Activated CD8-positive, alpha-beta memory T cell treated with anti-CD3 and anti-CD28 coated beads for 24 hours (primary cell): ENCODE data around the gene LKAAEAR1.
A peak's percentile ranks its signal among the peaks of the same experiment; 100 is the strongest.

Experiments used
- DNase-seq: peaks from one replicate; pipeline ENCODE4 v3.0.0-alpha.2; 2020

Gene LKAAEAR1

DNA sequence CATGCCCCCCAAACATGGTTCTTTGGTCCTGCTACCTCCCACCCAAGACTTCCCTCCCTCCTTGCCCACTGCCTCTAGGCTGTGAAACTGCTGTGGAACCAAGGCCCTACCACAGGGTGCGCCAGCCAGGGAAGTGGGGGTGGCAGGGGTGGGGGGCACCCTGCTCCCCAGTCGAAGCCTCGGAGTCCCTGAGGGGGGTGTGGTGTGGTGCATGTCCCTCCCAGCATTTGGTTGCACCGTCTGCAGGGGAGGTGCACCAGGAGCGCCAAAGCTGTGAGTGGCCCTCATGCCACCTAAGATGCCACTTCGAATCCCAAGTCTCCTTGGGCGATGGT, 6.7 kb downstream of the LKAAEAR1 start:
- no peak for DNase-seq

DNA sequence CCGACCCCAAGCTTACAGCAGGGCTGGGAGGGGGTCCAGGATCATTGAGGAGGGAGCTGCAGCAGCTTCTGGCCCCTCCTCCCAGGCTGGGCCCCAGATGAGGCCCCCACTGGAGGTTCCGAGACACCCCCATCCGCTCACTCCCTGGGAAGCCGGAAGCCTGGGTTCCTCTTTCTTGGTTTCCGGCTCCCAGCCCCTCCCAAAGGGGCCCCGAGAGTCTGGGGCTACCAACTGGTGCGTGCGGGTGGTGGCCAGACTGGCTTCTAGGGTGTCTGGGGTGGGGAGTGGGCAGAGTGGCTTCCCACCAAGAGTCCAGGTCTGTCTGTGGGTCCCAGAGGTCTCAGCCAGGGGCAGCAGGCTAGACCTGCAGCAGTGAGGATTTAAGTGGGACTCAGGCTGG, 7.1 kb downstream of the LKAAEAR1 start:
- DNase-seq, result peak; percentile 76

DNA sequence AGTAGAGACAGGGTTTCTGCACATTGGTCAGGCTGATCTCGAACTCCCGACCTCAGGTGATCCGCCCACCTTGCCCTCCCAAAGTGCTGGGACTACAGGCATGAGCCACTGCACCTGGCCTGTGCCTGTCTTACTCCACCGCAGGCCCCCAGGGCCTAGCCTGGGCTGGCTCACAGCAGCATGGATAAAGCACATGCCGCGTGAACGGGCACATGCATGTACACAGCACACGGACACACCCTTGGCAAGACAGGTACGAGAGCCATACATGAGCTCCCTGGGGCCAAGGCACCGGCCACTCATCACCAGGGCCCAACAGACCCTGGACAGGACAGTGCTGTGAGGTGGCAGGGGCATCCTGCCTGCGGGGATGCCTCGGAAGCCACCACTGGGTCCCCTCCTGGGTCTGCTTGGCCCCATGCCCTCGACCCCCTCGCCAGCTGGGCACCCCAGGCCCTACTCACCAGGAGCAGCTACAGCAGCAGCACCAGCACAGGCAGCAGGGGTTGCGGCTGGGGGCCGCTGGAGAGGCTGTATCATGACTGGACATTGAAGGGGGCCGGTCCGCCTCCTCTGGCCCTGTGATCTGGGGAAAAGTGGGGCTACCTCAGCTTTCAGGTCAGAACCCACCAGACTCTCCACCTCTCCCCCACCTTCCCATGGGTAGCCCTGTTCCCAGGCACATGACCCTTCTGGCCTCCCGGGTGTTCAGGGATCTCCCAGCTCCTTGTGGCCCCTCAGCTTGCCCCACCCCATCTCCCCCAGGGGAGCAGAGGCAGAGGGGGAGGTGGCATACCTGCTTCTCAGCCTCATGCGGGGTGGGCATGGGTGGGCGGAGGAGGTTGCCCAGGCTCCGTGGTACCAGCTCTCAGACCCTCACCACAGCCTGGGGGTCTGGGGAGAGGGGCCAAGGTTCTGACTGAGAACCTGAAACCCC, 7.9 kb downstream of the LKAAEAR1 start:
- no peak for DNase-seq

DNA sequence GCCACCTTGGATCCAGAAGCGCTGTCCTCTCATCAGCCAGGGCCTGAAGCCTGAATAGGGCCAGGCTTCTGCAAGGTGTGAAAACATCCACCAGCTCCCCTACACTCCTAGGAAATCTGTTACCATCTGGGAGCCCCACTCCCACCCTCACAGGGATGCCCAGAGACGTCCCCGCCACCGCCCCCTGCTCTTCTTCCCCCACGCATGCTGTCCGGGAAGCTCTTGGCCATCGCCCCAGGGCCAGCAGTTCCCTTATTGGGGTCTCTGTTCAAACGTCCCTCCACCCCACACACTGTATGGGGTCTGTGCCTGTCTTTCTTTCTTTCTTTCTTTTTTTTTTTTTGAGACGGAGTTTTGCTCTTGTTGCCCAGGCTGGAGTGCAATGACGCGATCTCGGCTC, 8.6 kb downstream of the LKAAEAR1 start:
- DNase-seq, result no peak

DNA sequence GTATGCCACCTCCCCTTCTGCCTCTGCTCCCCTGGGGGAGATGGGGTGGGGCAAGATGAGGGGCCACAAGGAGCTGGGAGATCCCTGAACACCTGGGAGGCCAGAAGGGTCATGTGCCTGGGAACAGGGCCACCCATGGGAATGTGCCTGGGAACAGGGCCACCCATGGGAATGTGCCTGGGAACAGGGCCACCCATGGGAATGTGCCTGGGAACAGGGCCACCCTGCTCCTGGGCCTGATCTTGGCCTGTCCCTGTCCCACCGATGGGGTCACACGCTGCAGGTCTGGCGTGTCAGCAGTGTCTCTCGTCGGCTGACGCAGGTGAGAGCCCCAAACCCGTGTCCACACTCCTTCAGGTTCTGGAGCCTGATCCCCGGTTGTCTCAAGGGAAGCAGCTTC, 9.2 kb downstream of the LKAAEAR1 start:
- DNase-seq, result no peak

DNA sequence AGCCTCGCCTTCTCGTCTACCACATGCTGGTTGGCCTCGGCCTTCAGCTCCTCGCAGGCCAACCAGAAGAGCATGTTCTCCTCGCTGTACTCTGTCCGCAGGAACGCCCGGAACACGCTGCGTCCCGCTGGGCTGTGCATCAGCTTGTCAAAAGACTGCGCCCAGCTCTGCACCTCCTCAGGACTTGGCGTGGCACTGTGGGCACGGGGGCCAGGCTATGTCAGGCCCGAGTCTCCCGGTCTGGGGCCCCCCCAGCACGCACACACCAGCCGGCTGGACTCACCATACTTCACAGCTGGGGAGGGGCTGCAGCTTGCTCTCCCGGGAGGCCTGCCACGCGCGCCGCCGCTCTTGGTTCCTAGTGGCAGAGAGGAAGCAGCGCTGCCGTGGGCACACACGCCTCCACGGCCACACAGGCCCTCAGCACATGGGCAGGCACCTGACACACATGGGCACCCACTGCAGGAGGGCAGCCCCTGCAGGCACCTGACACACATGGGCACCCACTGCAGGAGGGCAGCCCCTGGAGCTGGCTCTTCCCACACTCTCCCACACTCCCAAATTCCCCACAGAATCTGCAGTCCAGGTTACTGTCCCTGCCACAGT, 9.9 kb downstream of the LKAAEAR1 start:
- DNase-seq, result no peak

DNA sequence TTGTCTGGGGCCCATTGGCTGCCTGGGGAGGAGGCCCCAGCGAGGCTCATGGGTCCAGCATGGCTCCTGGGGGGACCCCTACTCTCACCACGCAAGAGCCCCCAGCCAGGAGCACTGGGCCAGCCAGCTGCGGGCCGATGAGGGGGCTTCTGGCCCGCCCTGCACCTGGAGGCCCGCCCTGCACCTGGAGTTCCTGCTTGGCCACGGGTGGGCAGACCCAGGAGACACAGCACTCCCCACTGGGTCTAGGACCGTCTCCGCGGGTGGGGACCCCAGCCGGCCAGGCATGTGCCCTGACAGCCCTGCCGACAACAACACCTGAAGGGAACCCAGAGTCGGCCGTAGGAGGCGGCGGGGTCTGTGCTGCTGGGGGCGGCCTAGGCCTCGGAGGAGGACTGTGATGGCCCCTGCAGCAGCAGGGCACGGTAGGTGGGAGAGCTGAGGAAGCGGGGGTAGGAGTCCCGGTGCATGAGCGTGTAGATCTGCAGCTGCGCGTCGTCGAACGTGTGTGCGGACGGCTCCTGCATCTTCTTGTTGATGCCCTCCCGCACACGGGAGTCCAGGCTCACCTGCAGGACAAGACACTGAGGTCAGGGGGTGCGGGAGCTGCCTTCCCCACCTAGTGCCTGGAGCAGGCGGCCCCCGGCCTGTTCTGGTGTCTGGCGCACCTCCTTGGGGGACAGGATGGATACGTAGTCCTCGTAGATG, 10.6 kb downstream of the LKAAEAR1 start:
- no peak for DNase-seq

DNA sequence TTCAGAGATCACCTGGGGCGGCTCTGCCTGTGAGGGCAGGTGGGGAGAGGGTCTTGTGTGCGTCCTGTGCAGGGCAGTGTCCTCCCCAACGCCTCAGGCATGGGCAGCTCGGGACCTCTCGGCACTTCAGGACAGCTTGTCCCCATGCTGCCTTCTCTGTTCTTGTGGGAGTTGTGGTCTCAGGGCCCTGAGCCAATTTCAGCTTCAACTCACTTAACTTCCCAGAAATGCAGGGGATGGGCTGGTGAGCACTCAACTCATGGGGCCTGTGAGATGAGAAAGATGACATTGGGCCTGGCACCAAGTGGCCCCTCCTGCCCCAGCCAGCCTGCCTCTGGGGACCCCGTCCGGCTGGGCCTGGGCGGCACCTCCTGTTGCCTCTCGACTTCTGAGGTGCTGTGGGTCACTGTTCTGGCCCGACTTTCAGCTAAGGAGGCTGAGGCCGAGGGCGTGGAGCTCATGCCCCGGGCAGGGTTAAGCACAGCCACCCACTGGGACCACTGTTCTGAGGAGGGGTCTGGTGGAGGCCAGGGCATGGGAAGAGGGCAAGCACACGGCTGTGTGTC, 11.6 kb downstream of the LKAAEAR1 start:
- no peak for DNase-seq

DNA sequence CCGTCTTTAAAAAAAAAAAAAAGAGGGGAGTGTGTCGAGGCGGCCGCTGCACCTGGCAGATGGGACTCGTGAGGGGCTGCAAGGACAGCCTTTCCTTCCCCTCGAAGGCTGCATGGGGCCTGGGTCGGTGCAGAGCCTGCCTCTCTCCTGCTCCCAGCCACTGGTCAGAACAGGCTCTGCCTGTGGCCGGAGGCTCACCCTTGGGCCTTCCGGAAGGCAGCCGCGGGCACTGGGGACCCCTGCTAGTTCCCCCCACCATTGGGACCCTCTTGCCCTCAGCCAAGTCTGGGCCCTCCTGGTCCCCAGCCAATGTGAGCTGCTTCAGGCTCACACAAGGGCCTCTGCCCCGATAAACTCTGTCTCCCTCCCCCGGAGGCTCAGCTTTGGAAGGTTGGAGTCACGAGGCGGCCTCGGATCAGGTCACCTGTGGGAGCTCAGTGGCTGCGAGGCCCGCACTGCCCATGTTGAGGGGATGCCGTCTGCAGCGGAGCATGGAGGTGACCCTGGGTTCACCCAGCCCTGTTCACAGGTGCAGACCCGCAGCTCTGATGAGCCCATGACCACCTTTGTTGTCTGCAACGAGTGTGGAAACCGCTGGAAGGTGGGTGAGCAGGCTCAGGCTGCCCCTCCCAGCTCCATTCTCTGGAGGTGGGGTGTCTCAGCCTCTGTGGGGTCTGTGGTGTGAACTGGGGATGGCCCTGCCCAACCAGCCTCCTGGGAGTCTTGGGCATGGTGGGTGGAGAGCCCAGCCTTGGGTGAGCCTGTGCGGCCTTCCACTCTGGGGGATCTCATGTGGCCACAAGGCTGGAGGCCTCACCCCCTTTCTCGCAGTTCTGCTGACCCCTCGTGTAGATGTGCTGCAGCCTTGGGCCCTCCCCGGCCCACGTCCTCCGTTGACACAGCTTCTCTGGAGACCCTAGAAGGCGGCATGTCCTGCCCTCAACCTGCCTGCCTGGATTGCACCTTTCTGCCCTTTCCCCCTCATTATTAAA, 12.6 kb downstream of the LKAAEAR1 start:
- DNase-seq, result no peak

DNA sequence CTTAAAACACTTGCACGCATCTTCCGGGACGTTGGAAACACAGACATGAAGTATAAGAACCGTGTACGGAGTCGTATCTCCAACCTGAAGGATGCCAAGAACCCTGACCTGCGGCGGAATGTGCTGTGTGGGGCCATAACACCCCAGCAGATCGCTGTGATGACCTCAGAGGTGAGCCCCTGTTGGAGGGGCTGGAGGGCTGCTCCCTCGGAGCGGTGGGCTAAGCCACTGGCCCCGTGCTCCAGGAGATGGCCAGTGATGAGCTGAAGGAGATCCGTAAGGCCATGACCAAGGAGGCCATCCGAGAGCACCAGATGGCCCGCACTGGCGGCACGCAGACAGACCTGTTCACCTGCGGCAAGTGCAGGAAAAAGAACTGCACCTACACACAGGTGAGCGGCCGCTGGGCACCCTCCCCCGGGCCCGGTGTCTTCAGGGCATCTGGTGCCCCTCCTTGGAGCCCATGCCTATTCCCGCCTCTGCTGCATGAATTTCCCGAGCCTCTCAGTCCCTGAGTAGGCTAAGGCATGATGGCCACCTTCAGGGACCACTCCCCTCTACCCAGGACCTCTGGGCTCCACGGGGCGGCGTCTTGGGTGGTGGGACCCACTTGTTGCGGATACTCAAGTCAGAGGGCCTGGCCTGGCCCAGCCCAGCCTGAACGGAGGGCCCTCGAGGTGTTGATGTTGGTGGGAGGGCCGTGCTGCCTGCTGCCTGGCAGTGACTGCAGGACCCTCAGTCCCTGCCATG, 13.8 kb downstream of the LKAAEAR1 start:
- no peak for DNase-seq

DNA sequence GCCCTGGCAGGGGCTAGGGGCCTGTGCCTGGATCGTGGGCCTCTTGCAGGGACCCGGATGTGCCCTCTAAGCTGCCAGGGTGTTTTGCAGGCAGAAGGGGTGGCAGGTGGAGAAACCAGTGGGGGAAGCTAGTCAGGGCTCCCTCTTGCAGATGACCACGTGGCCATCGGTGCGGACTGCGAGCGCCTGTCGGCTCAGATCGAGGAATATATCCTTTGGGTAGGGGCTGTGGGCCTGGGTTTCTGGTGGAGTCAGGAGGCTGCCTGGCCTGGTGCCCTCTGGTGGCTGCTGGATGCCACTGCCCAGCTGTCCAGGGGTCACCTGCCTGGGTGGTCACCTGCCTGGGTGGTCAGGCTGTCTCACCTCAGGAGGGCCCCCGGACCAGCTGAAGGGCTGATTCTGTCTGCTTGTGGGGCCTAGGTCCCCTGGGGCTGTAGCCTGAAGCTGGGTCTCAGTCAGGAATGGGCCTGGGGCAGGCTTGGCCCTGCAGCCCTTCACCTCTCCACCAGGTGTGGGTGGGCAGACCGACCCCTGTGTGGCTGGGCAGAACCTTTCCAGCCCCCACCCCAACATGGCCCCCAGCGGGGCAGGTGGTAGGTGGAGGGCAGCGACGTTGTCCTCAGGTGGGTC, 14.5 kb downstream of the LKAAEAR1 start:
- no peak for DNase-seq

DNA sequence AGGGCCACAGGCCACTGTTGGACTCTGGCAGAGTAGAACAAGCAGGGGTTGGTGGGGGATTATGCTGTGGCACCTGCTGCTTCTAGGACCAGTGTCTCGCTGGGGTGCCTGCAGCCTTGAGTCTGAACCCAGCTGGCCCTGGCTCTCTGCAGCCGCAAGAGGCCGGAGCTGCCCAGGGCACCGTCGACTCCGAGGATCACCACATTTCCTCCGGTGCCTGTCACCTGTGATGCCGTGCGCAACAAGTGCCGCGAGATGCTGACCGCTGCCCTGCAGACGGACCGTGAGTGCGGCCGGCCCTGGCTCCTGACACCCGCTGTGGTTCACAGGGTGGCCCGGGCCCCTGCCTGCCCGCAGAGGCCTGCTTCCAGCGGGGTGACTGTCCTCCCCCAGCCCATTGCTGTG, 15.0 kb downstream of the LKAAEAR1 start:
- DNase-seq, result no peak

DNA sequence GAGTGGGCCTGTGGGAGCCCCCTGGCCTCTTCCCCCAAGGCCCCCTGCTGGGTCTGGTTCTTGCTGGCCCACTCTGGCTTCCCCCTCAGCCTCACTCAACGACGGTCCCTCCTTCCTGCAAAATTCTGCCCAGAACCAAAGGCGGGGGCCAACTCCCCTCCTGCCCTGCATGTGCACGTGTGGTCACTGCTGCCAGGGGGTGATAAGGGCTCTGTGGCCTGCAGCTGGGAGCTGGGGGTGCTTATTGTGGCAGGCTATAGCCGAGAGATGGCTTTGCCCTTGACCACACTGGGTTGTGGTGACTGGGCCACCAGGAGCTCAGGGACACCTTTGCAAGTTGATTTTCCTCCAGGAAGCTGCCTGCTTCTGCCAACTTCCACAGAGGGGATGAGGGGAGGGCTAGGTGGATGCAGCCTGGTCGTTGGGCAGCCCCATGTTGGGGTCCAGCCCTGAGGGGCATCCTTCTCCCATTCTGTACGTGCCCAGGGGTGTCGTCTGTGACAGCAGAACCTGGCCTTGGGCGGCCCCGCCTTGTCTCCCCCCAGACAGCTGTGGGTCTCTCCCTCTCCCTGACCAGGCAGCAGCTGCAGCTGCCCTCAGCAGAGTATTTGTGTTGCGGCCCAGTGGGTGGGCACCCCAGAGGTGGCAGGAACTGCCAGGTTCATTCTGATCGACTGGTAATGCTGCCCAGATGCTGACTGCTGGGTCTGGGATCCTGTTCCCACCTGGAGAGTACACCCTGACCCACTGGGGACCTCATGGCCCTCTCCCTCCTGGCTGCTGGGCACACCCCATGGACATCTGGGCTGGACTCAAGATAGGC, 15.6 kb downstream of the LKAAEAR1 start:
- DNase-seq, result no peak

DNA sequence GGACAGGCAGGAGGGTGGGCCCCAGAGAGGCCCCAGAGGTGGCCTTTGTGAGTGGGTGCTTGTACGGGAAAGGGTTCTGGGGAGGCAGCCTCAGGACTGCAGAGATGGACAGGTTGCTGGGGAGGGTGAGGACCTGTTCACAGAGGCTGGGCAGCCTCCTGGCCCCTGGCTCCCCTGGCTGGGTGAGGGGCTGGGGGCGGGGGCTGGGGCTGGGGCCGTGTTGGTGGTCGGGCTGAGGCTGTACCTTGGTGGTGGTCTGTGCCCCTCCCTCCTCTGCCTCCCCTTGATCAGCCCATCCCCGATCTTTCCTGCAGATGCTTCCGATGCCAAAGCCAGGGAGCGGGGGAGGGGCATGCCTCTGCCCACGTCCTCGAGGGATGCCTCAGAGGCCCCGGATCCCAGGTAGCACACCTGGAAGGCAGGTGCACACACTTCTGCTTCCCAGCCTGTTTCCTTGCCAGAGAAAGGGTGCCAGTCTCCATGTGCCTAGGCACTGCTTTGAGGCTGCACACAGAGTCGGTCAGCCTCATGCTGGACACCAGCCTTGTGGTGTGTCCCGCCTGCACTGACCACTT, 16.4 kb downstream of the LKAAEAR1 start:
- no peak for DNase-seq

DNA sequence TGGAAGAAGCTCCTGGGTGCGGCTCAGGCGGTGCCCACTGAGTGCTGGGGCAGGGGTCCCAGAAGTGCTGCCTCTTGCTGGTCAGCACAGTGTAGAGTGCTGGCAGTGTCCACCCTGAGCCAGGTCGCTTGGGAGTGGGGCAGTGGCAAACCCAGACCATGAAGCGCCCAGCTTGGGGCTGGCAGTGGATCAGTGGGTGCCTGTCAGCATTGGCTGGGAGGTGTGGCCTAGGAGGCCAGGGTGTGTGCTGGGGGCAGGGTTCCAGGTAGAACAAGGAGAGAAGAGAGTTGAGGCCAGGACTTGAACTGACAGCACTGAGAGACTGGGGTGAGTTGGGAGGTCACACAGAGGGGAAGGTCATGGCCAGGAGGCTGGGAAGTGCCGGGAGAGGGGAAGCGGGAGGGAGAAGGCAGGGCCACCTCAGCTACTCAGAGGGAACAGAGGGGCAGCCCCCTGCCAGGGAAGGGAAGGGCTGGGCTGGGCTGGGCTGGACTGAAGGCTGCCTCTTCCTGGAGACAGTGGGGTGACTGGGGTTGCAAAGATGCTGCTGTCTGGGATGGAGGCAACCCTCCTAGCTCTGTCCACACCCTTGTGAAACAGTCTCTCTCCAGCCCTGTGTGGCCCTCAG, 17.1 kb downstream of the LKAAEAR1 start:
- DNase-seq, result no peak

DNA sequence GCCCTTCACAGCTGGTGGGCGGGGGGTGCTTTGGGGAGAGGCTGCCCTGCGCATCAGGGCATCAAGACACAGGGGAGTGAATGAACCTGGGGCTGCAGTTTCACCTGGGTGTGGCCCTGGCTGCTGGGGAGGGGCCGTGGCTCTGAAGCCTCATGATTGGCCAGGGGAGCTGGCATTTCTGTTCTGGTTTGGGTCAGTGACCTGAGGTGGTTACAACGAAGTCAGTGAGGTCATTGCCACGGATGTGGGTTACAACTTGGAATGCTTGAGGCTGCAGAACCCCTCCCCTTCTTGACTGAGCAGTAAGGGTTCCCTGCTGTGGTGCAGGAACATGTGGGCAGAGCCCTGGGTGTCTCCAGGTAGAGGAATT, 18.2 kb downstream of the LKAAEAR1 start:
- DNase-seq, result no peak

DNA sequence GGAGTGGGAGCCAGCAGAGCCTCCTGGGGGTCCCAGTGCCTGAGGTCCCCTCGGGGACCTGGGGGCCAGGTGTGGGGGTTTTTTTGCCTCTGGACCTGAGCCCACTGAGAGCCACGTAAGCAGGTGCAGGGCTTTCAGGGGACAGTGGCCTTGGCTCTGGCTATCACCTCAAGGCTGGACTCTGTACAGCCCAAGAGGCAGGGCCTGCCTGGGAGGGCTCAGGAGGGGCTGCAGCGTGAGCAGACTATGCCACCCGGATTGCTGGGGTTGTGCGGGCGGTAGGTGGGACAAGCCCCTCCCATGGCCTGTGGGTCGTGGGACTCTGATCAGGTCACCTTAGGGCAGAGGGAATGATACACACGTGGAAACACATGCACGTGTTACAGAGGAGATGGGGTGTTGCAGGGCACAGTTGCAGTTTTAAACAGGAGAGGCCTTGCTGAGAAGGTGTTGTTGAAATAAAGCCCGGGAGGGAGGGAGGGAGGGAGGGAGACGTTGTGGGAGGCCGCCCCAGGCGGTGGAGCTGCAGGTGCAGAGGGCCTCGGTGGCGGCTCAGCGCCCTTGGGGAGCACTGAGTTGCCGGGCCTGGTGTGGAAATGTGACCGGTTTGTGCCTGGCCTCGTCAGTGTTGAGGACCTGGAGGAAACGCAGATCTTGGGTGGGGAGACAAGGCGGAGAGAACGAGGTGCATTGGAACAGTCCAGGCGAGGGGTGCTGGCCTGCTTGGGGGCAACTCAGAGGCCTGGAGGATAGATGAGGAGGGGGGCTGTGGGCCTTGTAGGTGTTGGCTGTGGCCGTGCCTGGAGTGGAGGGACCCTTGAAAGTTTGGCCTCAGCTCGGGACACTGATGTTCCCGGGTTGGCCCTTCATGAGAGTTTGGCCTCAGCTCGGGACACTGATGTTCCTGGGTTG, 18.9 kb downstream of the LKAAEAR1 start:
- no peak for DNase-seq

DNA sequence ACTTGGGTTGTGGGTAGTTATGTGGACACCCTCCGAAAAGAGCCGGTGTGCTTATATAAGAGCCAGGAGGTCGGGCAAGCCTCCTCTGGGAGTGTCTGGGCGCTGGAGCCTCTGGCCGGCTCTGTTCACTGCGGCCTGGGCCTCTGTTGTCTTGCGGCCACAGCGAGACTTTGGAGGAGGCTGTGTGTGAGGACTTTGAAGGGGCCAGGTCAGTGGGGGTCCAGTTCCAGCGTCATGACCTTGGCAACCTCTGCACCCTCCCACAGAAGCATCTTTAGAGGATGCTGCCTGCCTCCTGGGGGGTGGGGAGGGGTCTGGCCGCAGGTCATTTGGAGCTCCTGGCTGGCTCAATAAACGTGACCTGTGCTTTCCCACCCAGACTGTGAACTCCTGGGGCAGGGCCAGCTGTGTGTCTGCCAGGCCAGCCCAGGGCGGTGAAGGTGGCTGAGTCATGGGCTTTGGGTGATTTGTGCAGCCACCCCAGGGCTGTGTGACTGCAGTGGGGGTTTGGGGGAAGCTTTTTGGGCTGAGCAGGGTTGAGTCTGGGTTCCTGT, 20.0 kb downstream of the LKAAEAR1 start:
- DNase-seq, result no peak
